LNCAP (cell line): Measurements from ENCODE around the gene STAM2.

Experiments
- CTCF ChIP-seq: fragments of 450-650 bp; IDR thresholded peaks from 2 replicates; pipeline ENCODE4 v1.5.1; 2017; ENCODE audit warnings: mild to moderate bottlenecking

The STAM2 gene

DNA sequence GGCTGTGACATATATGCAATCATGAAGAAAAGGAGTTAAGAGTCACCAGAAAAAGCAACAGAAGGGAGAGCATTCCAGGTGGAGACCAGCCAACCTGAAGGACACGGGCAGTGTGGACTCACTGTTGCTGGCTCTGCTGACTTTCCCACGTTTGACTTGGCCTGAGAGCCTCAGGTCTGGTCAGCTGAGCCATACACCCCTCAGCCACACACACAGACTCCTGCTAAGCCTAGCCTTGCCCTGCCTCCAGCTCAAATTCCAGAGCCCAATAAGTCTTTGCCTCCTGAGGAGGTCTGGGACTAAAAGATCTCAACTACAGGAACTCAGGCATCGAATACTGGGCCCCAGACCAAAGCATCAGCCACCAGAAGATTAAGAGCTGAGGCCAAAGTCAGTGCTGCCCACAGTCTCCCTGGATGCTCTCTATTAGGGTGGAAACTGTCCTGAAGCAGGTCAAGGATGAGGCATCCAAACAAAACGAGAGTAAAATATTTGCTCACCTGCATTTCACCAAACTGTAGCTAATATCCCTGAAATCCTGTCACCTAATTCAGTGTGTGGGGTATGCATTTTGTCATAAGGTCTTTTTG, 100.0 kb downstream of the STAM2 start:
- no peak for TF ChIP-seq CTCF

DNA sequence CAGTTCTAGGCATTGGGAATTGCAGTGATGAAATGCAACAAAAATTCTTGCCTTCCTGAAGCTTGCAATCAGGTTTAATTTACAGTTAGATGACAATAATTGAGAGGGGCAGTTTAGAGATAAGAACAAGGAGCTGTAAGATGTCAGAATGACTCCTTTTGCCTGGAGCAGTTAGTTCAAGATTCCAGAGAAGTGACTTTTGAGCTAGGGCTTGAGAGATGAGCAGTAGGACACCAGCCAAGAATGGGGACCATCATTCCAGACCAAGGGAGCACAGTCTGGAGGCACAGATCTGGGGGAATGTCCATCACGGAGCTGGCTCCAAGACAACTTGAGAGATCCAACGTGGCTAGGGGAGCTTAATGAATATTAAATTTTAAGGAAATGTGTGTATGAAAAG, 103.6 kb downstream of the STAM2 start:
- no peak for TF ChIP-seq CTCF

- no peak for TF ChIP-seq CTCF
These were observed 104.0 kb downstream of the STAM2 start for GRCh38 chr2:152071518-152071917.

DNA sequence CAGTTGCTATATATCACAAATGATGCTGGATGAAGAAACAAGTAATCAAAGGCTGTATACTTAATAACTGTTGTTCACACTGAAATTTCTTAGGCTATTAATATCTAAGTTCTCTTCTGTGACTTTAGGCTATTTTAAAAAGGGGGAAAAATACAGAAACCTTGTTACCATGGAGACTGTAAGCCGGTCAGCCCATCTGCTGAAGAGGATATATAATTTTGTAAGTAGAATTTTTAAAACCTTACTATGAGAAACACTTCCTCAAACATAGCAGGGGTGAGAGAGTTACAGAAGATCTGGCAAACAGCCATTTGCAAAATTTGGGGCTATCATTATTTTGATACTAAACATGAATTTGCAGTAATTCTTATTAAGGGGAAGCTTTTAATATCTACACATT, 104.5 kb downstream of the STAM2 start:
- no peak for TF ChIP-seq CTCF

DNA sequence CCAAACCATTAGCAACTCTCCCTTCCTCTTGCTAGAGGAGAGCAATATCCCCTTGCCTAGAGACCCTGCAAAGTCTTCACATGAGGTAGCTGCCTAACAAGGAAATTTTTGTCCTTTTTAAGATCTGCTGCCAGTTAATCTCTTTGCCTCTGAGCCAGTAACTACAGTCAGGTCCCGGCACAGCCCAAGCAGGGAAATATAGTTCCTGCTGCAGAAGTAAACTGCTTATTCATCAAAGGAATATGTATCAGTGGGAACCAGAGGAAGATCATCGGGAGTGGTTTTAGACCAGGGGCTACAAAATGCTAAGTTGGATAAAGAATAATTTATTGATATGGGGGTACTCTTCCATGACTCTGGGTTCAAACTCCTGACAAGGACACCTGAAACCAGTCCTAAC, 107.3 kb downstream of the STAM2 start:
- TF ChIP-seq CTCF, result no peak

DNA sequence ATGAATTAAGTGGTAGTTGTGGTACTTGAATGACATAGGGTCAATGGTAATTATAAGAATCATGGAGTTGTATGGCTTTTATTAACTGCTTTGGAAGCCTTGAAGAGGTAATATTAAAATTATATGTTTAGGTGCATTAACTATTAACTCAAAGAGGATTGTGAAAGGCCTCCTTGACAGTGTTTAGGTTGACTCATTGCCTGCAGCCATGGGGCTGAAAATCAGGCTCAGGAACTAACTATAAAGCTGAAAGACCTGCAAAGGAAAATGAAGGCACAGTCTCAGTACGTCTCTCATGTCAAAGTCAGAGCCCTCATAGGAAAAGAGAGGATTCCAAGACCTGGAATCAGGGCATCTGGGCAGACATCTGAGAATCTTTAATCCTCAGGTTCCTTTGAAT, 107.7 kb downstream of the STAM2 start:
- TF ChIP-seq CTCF, result no peak
